HepG2 (cell line): Measurements from ENCODE around the gene MATR3. TPM values are rescaled to one million over a fixed set of nuclear protein-coding genes. Genes with fewer than 3 reads are reported as not detected.

Experiments
- ARNT ChIP-seq: fragments of 450-650 bp; IDR thresholded peaks from 2 replicates; pipeline ENCODE4 v1.6.1; 2017
- EZH2 ChIP-seq: conservative IDR thresholded peaks from 2 replicates; pipeline ENCODE4 v1.6.1; 2012; ENCODE audit warnings: mild to moderate bottlenecking, low read depth, low read length, moderate library complexity
- GPBP1L1 ChIP-seq: sonication (generic); formaldehyde crosslinking; IDR thresholded peaks from 2 replicates; pipeline ENCODE4 v1.5.0; 2020; ENCODE audit warnings: mild to moderate bottlenecking, missing genetic modification reagents
- MXD1 ChIP-seq: sonication (generic); formaldehyde crosslinking; IDR thresholded peaks from 2 replicates; pipeline ENCODE4 v1.4.0; 2020; ENCODE audit warnings: mild to moderate bottlenecking, missing genetic modification reagents
- NFKB2 ChIP-seq: sonication (generic); formaldehyde crosslinking; IDR thresholded peaks from 2 replicates; pipeline ENCODE4 v1.4.0; 2020; ENCODE audit warnings: missing genetic modification reagents, borderline replicate concordance
- NR2F6 ChIP-seq, 2 experiments: IDR thresholded peaks; 2 replicates each; pipeline ENCODE4 v1.6.1; 2016; ENCODE audit warnings: antibody characterized with exemption in 1 of 2, mild to moderate bottlenecking in 1 of 2
- PCBP2 ChIP-seq: fragments of 200-400 bp; formaldehyde crosslinking; optimal IDR thresholded peaks from 2 replicates; pipeline ENCODE3; 2018; ENCODE audit warnings: low read length, low read depth; ENCODE audit not compliant: poor library complexity, severe bottlenecking
- RFXANK ChIP-seq: IDR thresholded peaks from 2 replicates; pipeline ENCODE4 v1.6.1; 2016
- ZBTB26 ChIP-seq: IDR thresholded peaks from 2 replicates; pipeline ENCODE4 v1.6.1; 2016; ENCODE audit warnings: missing compliant biosample characterization, missing genetic modification reagents, borderline replicate concordance
- ZBTB7B ChIP-seq: sonication (generic); formaldehyde crosslinking; IDR thresholded peaks from 2 replicates; pipeline ENCODE4 v1.4.0; 2020; ENCODE audit warnings: missing genetic modification reagents
- ZNF260 ChIP-seq: sonication (generic); formaldehyde crosslinking; IDR thresholded peaks from 2 replicates; pipeline ENCODE4 v1.4.0; 2020; ENCODE audit warnings: missing genetic modification reagents, low read depth, mild to moderate bottlenecking, borderline replicate concordance
- ZNF280B ChIP-seq: sonication (generic); formaldehyde crosslinking; IDR thresholded peaks from 2 replicates; pipeline ENCODE4 v1.5.0; 2020; ENCODE audit warnings: missing genetic modification reagents, mild to moderate bottlenecking, borderline replicate concordance
- ZNF572 ChIP-seq: sonication (generic); formaldehyde crosslinking; IDR thresholded peaks from 2 replicates; pipeline ENCODE4 v1.5.1; 2020; ENCODE audit warnings: mild to moderate bottlenecking, missing genetic modification reagents
- ZNF790 ChIP-seq: sonication (generic); formaldehyde crosslinking; IDR thresholded peaks from 2 replicates; pipeline ENCODE4 v1.8.0; 2022; ENCODE audit warnings: missing genetic modification reagents, mild to moderate bottlenecking, borderline replicate concordance
- polyA plus RNA-seq, 8 experiments: library from polyadenylated mRNA; depleted of rRNA in 3 of 8; stranded (reverse) in 7 of 8; unstranded in 1 of 8; fragments of >200 nt; fragmentation: Illumina TruSeq in 4 of 8; extraction: Trizol in 4 of 8; gene quantifications; 2 replicates each; pipeline versions ENCODE4 v1.2.1 to v1.2.3, GENCODE V29; 2011 to 2016; ENCODE audit warnings: low read depth in 4 of 8, missing spikeins in 1 of 8, mixed read lengths in 1 of 8; ENCODE audit not compliant: insufficient read depth in 1 of 8
- total RNA-seq, 5 experiments: library from RNA; depleted of rRNA; stranded (reverse); fragments of >200 nt; fragmentation: Illumina TruSeq; extraction: Trizol; gene quantifications; 2 replicates each; pipeline ENCODE4 v1.2.3, GENCODE V29; 2016; ENCODE audit warnings: low read depth in 1 of 5
- TF ChIP-seq, protein P1 (sequence below): sonication (generic); formaldehyde crosslinking; IDR thresholded peaks from 2 replicates; pipeline ENCODE4 v1.4.0; 2020; ENCODE audit warnings: low read depth, mild to moderate bottlenecking, missing genetic modification reagents
- TF ChIP-seq, protein P2 (sequence below): sonication (generic); formaldehyde crosslinking; IDR thresholded peaks from 2 replicates; pipeline ENCODE4 v1.8.0; 2023; ENCODE audit warnings: mild to moderate bottlenecking, missing genetic modification reagents
- TF ChIP-seq, protein P3 (sequence below): sonication (generic); formaldehyde crosslinking; IDR thresholded peaks from 2 replicates; pipeline ENCODE4 v1.5.1; 2020; ENCODE audit warnings: mild to moderate bottlenecking, missing genetic modification reagents, borderline replicate concordance
- TF ChIP-seq, protein P4 (sequence below): sonication (generic); formaldehyde crosslinking; conservative IDR thresholded peaks from 2 replicates; pipeline ENCODE4 v1.8.0; 2022; ENCODE audit warnings: missing genetic modification reagents

The MATR3 gene
- total and polyA plus RNA-seq, 2 of the 13 experiments (the other 11 are each of a cell fraction or from before 2014, with no cell fraction given): 94.2 to 341 TPM

- TF ChIP-seq, protein P1, sequence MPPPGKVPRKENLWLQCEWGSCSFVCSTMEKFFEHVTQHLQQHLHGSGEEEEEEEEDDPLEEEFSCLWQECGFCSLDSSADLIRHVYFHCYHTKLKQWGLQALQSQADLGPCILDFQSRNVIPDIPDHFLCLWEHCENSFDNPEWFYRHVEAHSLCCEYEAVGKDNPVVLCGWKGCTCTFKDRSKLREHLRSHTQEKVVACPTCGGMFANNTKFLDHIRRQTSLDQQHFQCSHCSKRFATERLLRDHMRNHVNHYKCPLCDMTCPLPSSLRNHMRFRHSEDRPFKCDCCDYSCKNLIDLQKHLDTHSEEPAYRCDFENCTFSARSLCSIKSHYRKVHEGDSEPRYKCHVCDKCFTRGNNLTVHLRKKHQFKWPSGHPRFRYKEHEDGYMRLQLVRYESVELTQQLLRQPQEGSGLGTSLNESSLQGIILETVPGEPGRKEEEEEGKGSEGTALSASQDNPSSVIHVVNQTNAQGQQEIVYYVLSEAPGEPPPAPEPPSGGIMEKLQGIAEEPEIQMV (CRISPR knock-in tag): peak; percentile 69; the same call in 1 of the 2 replicates
- no peak for TF ChIP-seq ZBTB7B (CRISPR knock-in tag)
- TF ChIP-seq ZNF280B (CRISPR knock-in tag): no peak
- TF ChIP-seq ZNF572 (CRISPR knock-in tag): no peak
- TF ChIP-seq, protein P2, sequence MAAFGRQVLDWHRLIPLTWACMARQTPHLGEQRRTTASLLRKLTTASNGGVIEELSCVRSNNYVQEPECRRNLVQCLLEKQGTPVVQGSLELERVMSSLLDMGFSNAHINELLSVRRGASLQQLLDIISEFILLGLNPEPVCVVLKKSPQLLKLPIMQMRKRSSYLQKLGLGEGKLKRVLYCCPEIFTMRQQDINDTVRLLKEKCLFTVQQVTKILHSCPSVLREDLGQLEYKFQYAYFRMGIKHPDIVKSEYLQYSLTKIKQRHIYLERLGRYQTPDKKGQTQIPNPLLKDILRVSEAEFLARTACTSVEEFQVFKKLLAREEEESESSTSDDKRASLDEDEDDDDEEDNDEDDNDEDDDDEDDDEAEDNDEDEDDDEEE (CRISPR knock-in tag): no peak
- peak; percentile 17; the same call in 1 of the 2 replicates for TF ChIP-seq ZBTB26 (CRISPR knock-in tag)
- TF ChIP-seq, protein P3, sequence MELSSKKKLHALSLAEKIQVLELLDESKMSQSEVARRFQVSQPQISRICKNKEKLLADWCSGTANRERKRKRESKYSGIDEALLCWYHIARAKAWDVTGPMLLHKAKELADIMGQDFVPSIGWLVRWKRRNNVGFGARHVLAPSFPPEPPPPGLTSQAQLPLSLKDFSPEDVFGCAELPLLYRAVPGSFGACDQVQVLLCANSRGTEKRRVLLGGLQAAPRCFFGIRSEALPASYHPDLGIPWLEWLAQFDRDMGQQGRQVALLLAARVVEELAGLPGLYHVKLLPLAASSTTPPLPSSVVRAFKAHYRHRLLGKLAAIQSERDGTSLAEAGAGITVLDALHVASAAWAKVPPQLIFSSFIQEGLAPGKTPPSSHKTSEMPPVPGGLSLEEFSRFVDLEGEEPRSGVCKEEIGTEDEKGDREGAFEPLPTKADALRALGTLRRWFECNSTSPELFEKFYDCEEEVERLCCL (CRISPR knock-in tag): no peak
- TF ChIP-seq ZNF790: no peak
- no peak for TF ChIP-seq RFXANK (CRISPR knock-in tag)
- TF ChIP-seq NR2F6 (IDR thresholded peaks at IDR 0.05): peak; percentile 26; the same call in 1 of the 2 replicates
- peak; percentile 45 for TF ChIP-seq NR2F6 (CRISPR knock-in tag; IDR thresholded peaks at IDR 0.05)
- TF ChIP-seq NFKB2 (CRISPR knock-in tag): no peak
- peak; percentile 87; the same call in 1 of the 2 replicates for TF ChIP-seq MXD1 (CRISPR knock-in tag)
- no peak for TF ChIP-seq ZNF260 (CRISPR knock-in tag)
- TF ChIP-seq, protein P4, sequence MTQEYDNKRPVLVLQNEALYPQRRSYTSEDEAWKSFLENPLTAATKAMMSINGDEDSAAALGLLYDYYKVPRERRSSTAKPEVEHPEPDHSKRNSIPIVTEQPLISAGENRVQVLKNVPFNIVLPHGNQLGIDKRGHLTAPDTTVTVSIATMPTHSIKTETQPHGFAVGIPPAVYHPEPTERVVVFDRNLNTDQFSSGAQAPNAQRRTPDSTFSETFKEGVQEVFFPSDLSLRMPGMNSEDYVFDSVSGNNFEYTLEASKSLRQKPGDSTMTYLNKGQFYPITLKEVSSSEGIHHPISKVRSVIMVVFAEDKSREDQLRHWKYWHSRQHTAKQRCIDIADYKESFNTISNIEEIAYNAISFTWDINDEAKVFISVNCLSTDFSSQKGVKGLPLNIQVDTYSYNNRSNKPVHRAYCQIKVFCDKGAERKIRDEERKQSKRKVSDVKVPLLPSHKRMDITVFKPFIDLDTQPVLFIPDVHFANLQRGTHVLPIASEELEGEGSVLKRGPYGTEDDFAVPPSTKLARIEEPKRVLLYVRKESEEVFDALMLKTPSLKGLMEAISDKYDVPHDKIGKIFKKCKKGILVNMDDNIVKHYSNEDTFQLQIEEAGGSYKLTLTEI (CRISPR knock-in tag): no peak
- TF ChIP-seq PCBP2: no peak
- no peak for TF ChIP-seq GPBP1L1
- TF ChIP-seq EZH2: no peak
- TF ChIP-seq ARNT: no peak
Measured at GRCh38 chr5:139273572-139274289, 19.8 kb upstream of the MATR3 start (continued).
